ENCODE measurements around the gene SERPINI1.
A peak's percentile ranks its signal among the peaks of the same experiment; 100 is the strongest.
"Not testable (repeated sequence)": the region's sequence is repeated elsewhere in the genome, so short reads cannot be mapped to it uniquely, and the experiment has no call there.

Gene SERPINI1

GRCh38 chr3:167798443-167798842 lies 62.9 kb downstream of the SERPINI1 start:
- DNase-seq, result no peak

- DNase-seq, result no peak
Measured at GRCh38 chr3:167808910-167809309, 73.4 kb downstream of the SERPINI1 start.

- DNase-seq, result no peak
Measured at GRCh38 chr3:167810236-167810635, 74.7 kb downstream of the SERPINI1 start.

- DNase-seq, result no peak
Measured at GRCh38 chr3:167811031-167811430, 75.5 kb downstream of the SERPINI1 start.

GRCh38 chr3:167813169-167814123 lies 77.9 kb downstream of the SERPINI1 start:
- DNase-seq, result no peak

GRCh38 chr3:167814441-167814951 lies 79.0 kb downstream of the SERPINI1 start:
- peak; percentile 78 to 96 for DNase-seq

GRCh38 chr3:167816953-167817352 lies 81.4 kb downstream of the SERPINI1 start:
- no peak for DNase-seq

GRCh38 chr3:167820102-167820865 lies 84.8 kb downstream of the SERPINI1 start:
- DNase-seq, result no peak

- no peak for DNase-seq
Measured at GRCh38 chr3:167821248-167821805, 85.8 kb downstream of the SERPINI1 start.

- no peak for DNase-seq
Measured at GRCh38 chr3:167823738-167824137, 88.2 kb downstream of the SERPINI1 start.

GRCh38 chr3:167827588-167827987 lies 92.1 kb downstream of the SERPINI1 start:
- DNase-seq, result not testable (repeated sequence)

GRCh38 chr3:167829071-167829470 lies 93.5 kb downstream of the SERPINI1 start:
- DNase-seq, result no peak

- no peak for DNase-seq
Measured at GRCh38 chr3:167830007-167830406, 94.5 kb downstream of the SERPINI1 start.

- no peak for DNase-seq
Measured at GRCh38 chr3:167835359-167835758, 99.8 kb downstream of the SERPINI1 start.

- DNase-seq, result no peak
Measured at GRCh38 chr3:167835953-167836352, 100.4 kb downstream of the SERPINI1 start.

- no peak for DNase-seq
Measured at GRCh38 chr3:167837466-167837865, 101.9 kb downstream of the SERPINI1 start.

GRCh38 chr3:167839460-167840134 lies 104.1 kb downstream of the SERPINI1 start:
- DNase-seq, result no peak

GRCh38 chr3:167840247-167840646 lies 104.7 kb downstream of the SERPINI1 start:
- DNase-seq, result no peak

- no peak for DNase-seq
Measured at GRCh38 chr3:167843481-167843880, 108.0 kb downstream of the SERPINI1 start.

GRCh38 chr3:167843886-167844285 lies 108.4 kb downstream of the SERPINI1 start:
- DNase-seq, result no peak

- no peak for DNase-seq
Measured at GRCh38 chr3:167844528-167844927, 109.0 kb downstream of the SERPINI1 start.

GRCh38 chr3:167851171-167851570 lies 115.7 kb downstream of the SERPINI1 start:
- no peak for DNase-seq

- DNase-seq, result no peak
Measured at GRCh38 chr3:167851749-167852148, 116.2 kb downstream of the SERPINI1 start.

Data from hippocampal formation (tissue), 2 donors.